NCI-H510A (cell line): ENCODE results near the gene TULP4.
"Not testable (repeated sequence)": the region's sequence is repeated elsewhere in the genome, so short reads cannot be mapped to it uniquely, and the experiment has no call there.

Source experiments
- DNase-seq: peaks from one replicate; lab custom pipeline; 2025; lab: John Stamatoyannopoulos, UW

TULP4 gene

DNA sequence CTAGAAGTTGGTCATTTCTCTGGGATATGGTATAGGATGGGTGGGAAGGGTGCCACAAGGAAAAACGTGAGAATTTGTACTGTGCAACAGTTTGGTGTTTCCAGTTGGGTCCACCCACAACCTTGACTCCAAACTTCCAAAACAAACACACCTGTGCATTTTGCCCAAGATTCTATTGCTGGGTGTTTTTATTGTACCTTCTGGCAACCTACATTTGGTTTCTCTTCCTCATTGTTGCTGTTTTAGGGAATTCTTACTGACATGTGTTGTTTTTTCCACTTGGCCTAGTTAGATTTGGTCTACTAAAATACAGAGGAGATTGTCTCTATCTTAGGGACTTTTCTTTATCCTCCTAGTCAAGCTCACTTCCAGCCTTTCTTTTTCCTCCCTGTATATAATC lies 16.7 kb downstream of the TULP4 start:
- no peak for DNase-seq

GRCh38 chr6:158329531-158329930 lies 17.3 kb downstream of the TULP4 start:
- no peak for DNase-seq

DNA sequence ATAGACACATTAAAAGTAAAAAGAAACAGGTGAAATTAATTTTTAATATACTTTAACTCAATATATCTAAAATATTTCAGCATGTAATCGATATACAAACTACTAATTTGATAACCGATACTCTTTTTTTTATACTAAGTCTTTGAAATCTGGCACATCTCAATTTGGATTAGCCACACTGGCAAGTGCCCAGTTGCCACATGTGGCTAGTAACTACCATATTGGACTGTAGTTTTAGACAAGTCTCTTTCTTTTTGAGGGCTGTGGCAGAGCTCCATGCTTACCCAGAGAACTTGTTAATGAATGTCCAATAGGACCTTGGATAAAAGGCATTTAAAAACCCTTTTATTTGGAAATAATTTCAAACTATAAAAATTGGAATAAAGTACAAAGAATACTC lies 17.8 kb downstream of the TULP4 start:
- no peak for DNase-seq

DNA sequence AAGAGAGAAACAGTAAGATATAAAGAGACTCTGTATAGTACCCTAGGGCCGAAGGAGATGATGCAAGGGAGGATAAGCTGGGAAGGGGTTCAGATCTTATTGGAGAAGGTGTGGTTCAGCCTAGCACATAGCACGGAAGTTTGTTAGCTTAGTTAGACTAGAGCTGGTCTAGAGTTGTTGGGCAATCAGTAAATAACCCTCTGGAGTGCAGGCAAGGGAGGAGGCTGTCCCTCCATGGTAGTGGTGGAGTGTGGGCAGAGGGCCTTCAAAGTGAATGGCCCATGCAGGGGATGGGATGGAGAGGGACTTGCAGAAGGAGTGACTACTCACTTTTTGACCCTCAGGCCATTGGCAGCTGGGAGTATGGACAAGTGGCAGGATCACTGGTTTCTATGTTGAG lies 20.0 kb downstream of the TULP4 start:
- DNase-seq, result no peak

- no peak for DNase-seq
Measured at GRCh38 chr6:158333094-158333493, 20.8 kb downstream of the TULP4 start.

DNA sequence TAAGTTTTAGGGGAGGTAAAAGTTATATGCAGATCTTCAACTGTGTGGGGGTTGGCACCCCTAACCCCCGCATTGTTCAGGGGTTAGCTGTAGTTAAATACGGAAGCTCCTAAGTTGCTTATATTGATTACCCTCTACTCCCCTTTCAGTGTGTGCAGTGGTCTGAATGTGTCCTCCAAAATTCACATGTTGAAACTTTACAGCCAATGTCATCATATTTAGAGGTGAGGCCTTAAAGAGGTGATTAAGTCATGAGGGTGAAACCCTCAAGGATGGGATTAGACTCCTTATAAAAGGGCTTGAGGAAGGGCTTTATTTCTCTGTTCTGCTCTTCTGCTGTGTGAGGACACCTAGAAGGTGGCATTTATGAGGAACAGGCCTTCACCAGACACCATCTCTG lies 22.3 kb downstream of the TULP4 start:
- DNase-seq, result no peak

GRCh38 chr6:158337332-158337731 lies 25.1 kb downstream of the TULP4 start:
- no peak for DNase-seq

DNA sequence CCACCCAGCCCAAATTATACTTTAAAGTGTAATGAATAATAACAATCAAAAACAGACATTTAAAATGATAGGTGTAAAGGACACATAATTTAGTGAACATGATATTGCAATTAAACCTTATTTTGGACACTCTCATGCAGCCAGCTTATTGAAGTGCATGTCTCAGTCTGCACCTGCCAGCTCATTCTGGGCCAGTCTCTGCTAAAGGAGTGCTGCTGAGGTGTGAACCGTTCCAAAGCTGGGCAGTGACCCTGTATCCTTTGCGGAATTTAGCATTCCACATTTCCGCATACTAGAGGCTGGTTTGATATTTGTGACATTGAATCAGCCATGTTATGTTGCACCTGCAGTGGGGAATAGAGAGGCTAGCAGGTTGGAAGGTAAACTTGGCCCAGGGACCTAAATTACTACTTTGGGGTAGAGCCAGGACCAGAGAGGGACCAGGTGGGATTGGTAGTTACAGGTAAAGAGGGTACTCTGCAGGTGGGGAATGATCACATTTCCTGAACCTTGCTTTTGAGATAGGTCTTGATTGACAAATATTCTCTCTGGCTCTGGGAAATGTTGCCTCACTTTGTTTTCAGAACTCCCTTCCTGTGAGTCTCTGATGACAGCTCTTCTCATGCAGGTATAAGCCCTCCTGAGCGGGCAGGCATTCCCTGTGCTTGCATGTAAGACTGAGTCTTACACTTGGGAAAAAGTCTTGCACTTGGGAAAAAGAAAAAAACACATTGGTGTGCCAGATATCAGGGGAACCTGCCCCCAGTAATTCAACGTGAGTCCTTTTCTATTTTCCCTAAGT lies 26.2 kb downstream of the TULP4 start:
- DNase-seq, result no peak

- peak; percentile 54 for DNase-seq
Measured at GRCh38 chr6:158339197-158339596, 26.9 kb downstream of the TULP4 start.

DNA sequence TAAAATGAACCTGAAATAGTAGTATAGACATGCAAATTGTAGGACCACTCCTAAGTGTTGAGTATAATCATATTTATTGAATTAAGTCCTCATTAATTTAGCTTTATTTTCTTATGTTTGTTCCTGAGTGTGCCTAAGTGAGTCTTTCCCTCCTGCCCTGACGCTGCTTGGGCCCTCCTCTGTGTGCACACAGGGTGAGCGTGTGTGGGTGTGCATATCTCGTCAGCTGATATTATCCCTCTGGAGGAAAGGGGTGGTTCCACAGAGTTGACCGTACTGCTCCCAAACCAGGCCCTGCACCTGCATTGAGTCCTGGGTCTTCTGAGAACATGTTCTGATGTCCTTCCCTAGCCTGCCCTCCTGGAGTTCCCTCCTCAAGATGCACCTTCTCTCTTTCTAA lies 28.0 kb downstream of the TULP4 start:
- DNase-seq, result no peak

- DNase-seq, result no peak
Measured at GRCh38 chr6:158344534-158344933, 32.3 kb downstream of the TULP4 start.

- not testable (repeated sequence) for DNase-seq
Measured at GRCh38 chr6:158345444-158345843, 33.2 kb downstream of the TULP4 start.

GRCh38 chr6:158347335-158347734 lies 35.1 kb downstream of the TULP4 start:
- DNase-seq, result no peak

DNA sequence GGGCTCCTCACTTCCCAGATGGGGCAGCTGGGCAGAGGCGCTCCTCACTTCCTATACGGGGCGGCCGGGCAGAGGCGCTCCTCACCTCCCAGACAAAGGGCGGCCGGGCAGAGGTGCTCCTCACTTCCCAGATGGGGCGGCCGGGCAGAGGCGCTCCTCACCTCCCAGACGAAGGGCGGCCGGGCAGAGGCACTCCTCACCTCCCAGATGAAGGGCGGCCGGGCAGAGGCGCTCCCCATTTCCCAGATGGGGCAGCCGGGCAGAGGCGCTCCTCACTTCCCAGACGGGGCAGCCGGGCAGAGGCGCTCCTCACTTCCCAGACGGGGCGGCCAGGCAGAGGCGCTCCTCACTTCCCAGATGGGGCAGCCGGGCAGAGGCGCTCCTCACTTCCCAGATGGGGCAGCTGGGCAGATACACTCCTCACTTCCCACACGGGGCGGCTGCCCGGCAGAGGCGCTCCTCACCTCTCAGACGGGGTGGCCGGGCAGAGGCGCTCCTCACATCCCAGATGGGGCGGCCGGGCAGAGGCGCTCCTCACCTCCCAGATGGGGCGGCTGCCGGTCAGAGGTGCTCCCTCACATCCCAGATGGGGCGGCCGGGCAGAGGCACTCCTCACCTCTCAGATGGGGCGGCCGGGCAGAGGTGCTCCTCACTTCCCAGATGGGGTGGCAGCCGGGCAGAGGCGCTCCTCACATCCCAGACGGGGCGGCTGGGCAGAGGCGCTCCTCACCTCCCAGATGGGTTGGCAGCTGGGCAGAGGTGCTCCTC lies 36.7 kb downstream of the TULP4 start:
- not testable (repeated sequence) for DNase-seq

- DNase-seq, result not testable (repeated sequence)
Measured at GRCh38 chr6:158349505-158350275, 37.4 kb downstream of the TULP4 start.

DNA sequence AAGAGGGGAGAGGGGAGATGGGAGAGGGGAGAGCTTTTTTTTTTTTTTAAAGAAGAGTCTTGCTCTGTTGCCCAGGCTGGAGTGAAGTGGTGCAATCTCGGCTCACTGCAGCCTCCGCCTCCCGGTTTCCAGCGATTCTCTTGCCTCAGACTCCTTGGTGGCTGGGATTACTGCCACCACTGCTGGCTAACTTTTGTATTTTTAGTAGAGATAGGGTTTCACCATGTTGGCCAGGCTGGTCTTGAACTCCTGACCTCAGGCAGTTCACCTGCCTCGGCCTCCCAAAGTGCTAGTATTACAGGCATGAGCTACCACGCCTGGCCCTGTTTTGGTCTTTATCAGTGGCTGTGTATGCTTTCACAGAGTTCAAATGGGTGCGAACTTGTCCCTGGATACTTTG lies 38.5 kb downstream of the TULP4 start:
- DNase-seq, result not testable (repeated sequence)

DNA sequence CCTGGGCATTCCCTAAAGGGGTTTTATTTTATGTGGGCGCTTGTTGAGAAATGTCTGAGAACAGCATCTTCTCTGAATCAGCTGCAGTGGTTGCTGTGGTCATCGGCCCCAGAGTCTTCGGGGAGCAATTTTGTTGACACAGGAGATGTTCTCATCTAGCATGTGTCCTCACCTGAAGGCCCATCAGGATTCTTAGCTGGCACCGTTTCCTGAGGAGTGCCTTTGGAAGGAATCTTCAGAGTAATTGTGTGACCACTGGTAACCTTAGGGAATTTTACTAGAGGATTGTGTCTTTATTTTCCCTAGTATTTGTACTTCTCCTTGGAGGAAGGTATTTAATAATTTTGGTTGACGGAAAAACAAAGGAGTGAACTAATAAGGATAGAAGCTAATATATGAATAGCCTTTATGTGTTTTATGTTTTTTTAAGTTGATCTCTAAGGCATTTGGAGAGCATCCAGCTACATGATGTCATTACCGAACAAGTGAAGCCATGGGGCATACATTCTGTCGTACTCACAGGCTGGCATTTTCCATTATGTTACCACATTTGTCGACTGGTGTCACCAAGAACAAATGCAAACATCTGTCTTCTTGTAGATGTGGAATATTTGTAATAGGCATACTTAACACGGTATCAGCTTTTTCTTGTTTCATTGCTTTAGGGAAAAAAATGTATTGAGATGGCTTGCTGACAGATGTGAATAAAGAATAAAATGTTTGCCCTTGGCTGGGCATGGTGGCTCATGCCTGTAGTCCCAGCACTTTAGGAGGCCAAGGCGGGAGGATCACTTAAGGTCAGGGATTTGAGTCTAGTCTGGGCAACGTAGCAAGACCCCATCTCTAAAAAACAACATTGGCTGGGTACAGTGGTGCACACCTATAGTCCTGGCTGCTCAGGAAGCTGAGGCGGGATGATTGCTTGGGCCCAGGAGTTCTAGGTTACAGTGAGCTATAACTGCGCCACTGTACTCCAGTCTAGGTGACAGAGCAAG lies 41.9 kb downstream of the TULP4 start:
- no peak for DNase-seq

- no peak for DNase-seq
Measured at GRCh38 chr6:158356586-158357546, 44.6 kb downstream of the TULP4 start.

- DNase-seq, result no peak
Measured at GRCh38 chr6:158357570-158358216, 45.4 kb downstream of the TULP4 start.
